NT2/D1 (cell line): ENCODE data around the gene SCUBE3.

Experiments
- DNase-seq: peaks from one replicate; pipeline ENCODE4 v3.0.0-alpha.2; 2011; ENCODE audit warnings: low read depth, low spot score
- H3K27me3 ChIP-seq: 2 replicates; pipeline ENCODE4 v1.6.0; 2011; ENCODE audit warnings: mild to moderate bottlenecking; ENCODE audit not compliant: insufficient read length, insufficient read depth
- H3K36me3 ChIP-seq: 2 replicates; pipeline ENCODE4 v1.6.1; 2011; ENCODE audit warnings: mild to moderate bottlenecking, low read length, mixed read lengths; ENCODE audit not compliant: insufficient read depth, insufficient read length
- H3K4me1 ChIP-seq: 2 replicates; pipeline ENCODE4 v1.5.1; 2011; ENCODE audit not compliant: insufficient read depth, insufficient read length
- H3K4me3 ChIP-seq: 2 replicates; pipeline ENCODE4 v1.5.1; 2011; ENCODE audit warnings: low read depth; ENCODE audit not compliant: insufficient read length
- H3K9ac ChIP-seq: 2 replicates; pipeline ENCODE4 v1.6.0; 2011; ENCODE audit warnings: low read depth; ENCODE audit not compliant: insufficient read length
- H3K9me3 ChIP-seq: 2 replicates; pipeline ENCODE4 v1.5.1; 2011; ENCODE audit warnings: mild to moderate bottlenecking, low read length; ENCODE audit not compliant: insufficient read depth
- SUZ12 ChIP-seq: IDR thresholded peaks from 2 replicates; pipeline ENCODE4 v1.6.1; 2011; ENCODE audit not compliant: insufficient read length, insufficient read depth; ENCODE audit errors: extremely low read depth
- YY1 ChIP-seq: IDR thresholded peaks from 2 replicates; pipeline ENCODE4 v1.6.1; 2011; ENCODE audit not compliant: insufficient read length, insufficient read depth
- ZNF274 ChIP-seq: IDR thresholded peaks from 2 replicates; pipeline ENCODE4 v1.6.1; 2011; ENCODE audit warnings: mild to moderate bottlenecking, low read depth, low read length

The SCUBE3 gene

GRCh38 chr6:35259948-35260590 lies 46.3 kb downstream of the SCUBE3 start:
- Histone ChIP-seq H3K9me3 (no peaks in the 10 kb centered on the region), H3K4me1 (no peaks in the 10 kb centered on the region), H3K9ac (peak overlapping the region; percentile 89), H3K36me3 (no peaks in the 10 kb centered on the region), H3K4me3 (peak overlapping the region; percentile 61), H3K27me3 (no peaks in the 10 kb centered on the region)
- DNase-seq = no peak
- TF ChIP-seq SUZ12 (no peak), YY1 (no peak), ZNF274 (no peak)

DNA sequence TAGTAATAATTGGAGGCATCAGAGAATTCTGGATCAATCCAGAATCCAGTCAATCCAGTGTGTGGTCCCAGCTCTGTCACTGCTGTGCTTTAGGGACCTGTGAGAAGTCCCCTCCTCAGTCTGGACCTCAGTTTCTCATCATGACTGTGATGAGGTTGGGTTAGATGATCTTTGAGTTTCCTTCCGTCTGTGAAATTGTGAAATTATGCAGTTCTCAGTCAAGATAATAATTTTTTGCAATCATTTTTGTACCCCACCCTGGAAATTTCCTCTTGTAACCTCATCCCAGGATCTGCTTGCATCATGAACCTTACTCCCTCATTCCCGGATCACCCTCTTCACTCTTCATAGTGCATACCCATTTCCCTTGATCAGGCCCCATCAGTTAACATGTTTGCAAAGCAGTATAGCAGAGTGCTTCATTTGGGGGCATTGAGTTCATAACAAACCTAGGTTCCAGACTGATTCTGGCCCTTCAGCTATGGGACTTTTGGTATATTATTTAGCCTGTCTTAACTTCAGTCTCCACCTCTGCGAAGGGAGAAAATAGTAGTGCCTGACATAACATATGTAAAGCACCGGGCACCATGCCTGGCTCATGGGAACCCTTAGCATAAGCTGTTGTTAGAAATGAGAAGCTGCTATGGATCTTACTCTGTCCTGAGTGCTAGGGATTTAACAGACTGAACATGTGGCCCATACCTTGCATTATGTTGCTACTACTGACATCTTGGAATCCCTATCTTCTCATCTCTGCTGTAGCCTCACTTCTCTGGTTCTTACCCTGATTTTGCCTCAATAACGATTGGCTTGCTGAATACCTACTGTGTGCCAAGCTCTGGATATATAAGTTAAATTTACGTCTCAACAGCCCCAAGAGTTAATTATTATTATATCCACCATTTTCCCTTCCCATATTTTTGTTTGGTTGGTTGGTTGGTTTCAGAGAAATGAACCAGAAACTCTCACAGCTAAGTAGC lies 47.1 kb downstream of the SCUBE3 start:
- no peak for DNase-seq
- Histone ChIP-seq H3K36me3 (no peaks in the 10 kb centered on the region), H3K27me3 (no peaks in the 10 kb centered on the region), H3K4me3 (peak overlapping the region; percentile 61), H3K9me3 (no peaks in the 10 kb centered on the region), H3K9ac (peak overlapping the region; percentile 89), H3K4me1 (no peaks in the 10 kb centered on the region)
- no peak for TF ChIP-seq ZNF274
- TF ChIP-seq SUZ12 = no peak
- TF ChIP-seq YY1 = no peak

DNA sequence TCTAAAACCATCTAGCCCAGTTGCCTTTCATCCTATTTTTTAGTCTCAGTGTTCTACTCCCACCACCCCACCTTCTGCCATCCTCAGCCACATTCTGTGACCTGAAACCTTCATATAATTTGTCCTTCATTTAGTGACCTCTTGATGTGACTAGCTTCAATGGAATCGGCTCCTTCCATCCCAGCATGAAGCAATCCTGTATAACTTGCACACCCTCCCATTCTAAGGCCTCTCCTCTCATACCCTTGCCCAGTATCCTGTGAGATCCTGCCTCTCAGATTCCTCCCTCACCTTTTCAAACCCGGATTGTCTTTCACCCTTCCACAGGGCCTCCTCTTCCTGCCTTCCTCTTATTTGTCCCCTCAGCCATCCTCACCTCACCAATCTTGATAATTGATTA lies 48.8 kb downstream of the SCUBE3 start:
- H3K9me3 ChIP-seq = no peaks in the 10 kb centered on the region
- no peak for DNase-seq
- no peaks in the 10 kb centered on the region for H3K27me3 ChIP-seq
- H3K9ac ChIP-seq = no peak overlapping the region
- H3K36me3 ChIP-seq = no peaks in the 10 kb centered on the region
- no peaks in the 10 kb centered on the region for H3K4me1 ChIP-seq
- TF ChIP-seq SUZ12 = no peak
- no peak for TF ChIP-seq ZNF274
- TF ChIP-seq YY1 = no peak
- H3K4me3 ChIP-seq = no peak overlapping the region

DNA sequence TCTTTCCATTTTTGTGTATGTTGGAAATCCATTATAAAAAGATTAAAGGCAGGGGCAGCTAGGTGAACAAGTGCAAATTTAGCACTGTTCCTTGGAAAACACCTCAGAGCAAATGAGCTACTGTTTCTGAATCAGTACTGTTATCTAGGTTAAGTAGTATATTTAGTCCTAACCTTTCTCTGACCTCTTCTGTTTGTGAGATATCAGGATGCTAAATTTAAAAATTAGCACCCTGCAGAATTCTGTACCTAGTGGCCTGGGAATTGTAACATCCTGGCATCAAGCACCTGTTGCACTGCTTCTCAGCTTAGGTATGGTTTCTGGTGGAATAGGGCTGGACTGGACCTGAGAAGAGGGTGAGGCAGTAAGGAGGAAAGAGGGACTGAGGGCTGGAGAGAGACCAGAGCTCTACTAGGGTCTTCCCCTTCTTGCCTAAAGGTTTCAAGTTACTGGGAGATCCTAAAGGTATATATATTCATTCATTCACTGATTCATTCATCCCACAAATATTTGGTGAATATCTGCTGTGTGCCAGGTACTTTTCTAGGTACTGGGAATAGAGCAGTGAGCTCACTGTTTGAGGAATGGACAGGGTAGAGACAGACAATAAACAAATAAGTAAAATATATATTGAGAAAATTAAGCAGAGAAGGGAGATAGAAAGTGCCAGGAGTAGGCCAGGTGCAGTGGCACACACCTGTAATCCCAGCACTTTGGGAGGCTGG lies 51.0 kb downstream of the SCUBE3 start:
- H3K27me3 ChIP-seq = no peaks in the 10 kb centered on the region
- no peak for TF ChIP-seq ZNF274
- TF ChIP-seq YY1 = no peak
- TF ChIP-seq SUZ12 = no peak
- no peak for DNase-seq
- H3K4me1 ChIP-seq = no peaks in the 10 kb centered on the region
- H3K4me3 ChIP-seq = no peak overlapping the region
- no peaks in the 10 kb centered on the region for H3K9me3 ChIP-seq
- H3K9ac ChIP-seq = no peak overlapping the region
- H3K36me3 ChIP-seq = no peaks in the 10 kb centered on the region

DNA sequence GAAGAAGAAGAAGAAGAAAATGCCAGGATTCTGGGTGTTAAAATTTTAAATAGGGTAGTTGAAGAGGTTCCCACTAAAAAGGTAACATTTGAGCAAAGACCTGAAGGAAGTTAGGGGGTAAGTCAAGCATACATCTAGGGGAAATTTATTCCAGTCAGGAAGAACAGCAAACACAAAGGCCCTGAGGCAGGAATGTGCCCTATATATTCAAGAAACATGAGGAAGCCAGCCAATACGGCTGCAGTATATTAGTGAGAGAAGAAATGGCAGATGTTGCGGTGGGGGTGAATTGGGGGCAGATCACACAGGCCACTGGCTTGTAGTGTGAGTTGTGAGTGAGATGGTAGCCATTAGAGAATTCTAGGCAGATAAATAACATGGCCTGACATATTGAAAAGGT lies 51.8 kb downstream of the SCUBE3 start:
- no peak overlapping the region for H3K4me3 ChIP-seq
- H3K9ac ChIP-seq = no peak overlapping the region
- no peak for DNase-seq
- no peaks in the 10 kb centered on the region for H3K4me1 ChIP-seq
- no peaks in the 10 kb centered on the region for H3K36me3 ChIP-seq
- H3K27me3 ChIP-seq = no peaks in the 10 kb centered on the region
- H3K9me3 ChIP-seq = no peaks in the 10 kb centered on the region
- no peak for TF ChIP-seq ZNF274
- TF ChIP-seq YY1 = no peak
- TF ChIP-seq SUZ12 = no peak

DNA sequence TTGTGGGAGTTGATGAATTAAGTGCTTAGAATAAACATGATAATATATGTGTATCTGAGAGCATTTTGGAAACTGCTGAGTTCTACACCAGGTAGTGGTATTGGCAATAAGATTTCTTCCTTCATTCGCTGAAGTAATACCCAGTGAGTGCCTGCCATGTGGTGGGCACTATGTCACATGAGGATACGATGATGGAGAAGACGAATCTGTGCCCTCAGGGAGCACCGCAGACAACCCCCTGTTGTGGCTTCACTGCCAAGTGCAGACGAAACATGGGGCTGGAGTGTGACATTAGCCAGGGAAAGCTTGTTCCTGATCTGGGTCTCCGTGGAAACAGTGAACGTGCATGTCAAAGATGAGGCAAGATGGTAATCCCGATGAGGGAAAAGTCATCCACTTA lies 53.7 kb downstream of the SCUBE3 start:
- no peaks in the 10 kb centered on the region for H3K27me3 ChIP-seq
- H3K9me3 ChIP-seq = no peaks in the 10 kb centered on the region
- no peak for DNase-seq
- H3K9ac ChIP-seq = no peak overlapping the region
- no peaks in the 10 kb centered on the region for H3K4me1 ChIP-seq
- TF ChIP-seq ZNF274 = no peak
- no peak for TF ChIP-seq YY1
- no peak for TF ChIP-seq SUZ12
- H3K36me3 ChIP-seq = no peaks in the 10 kb centered on the region
- H3K4me3 ChIP-seq = no peak overlapping the region
